Suprapubic skin (tissue), 4 donors: ENCODE results near the gene CDH6. TPM values are rescaled to one million over a fixed set of nuclear protein-coding genes. Genes with fewer than 3 reads are reported as not detected.

Source experiments
- DNase-seq, 2 donors: peaks; one replicate each; pipeline ENCODE4 v3.0.0-alpha.2; 2019; ENCODE audit warnings: low spot score in 2 of 2
- H3K27ac ChIP-seq: fragments of 200-600 bp; sonication (generic); one replicate; pipeline ENCODE4 v1.5.1; 2019
- H3K27me3 ChIP-seq: fragments of 200-600 bp; sonication (generic); one replicate; pipeline ENCODE4 v1.5.1; 2019
- H3K36me3 ChIP-seq: fragments of 200-600 bp; sonication (generic); one replicate; pipeline ENCODE4 v1.5.1; 2019
- H3K4me1 ChIP-seq: fragments of 200-600 bp; sonication (generic); one replicate; pipeline ENCODE4 v1.5.1; 2019
- H3K4me3 ChIP-seq: fragments of 200-600 bp; sonication (generic); one replicate; pipeline ENCODE4 v1.5.1; 2019; ENCODE audit warnings: mild to moderate bottlenecking
- H3K9me3 ChIP-seq: fragments of 200-600 bp; sonication (generic); one replicate; pipeline ENCODE4 v1.5.1; 2019
- CTCF ChIP-seq, 2 donors: fragments of 200-600 bp in 1 of 2; fragments of 450-650 bp in 1 of 2; sonication (generic) in 1 of 2; IDR thresholded peaks; one replicate each; pipeline ENCODE4 v1.5.1; 2016 to 2019; ENCODE audit warnings: antibody characterized with exemption in 2 of 2, mild to moderate bottlenecking in 1 of 2, moderate library complexity in 1 of 2
- EP300 ChIP-seq: sonication (generic); formaldehyde crosslinking; IDR thresholded peaks from one replicate; pipeline ENCODE4 v1.6.1; 2017; ENCODE audit warnings: antibody characterized with exemption
- POLR2A ChIP-seq, 2 donors: fragments of 450-650 bp; IDR thresholded peaks; one replicate each; pipeline ENCODE4 v1.6.1; 2017; ENCODE audit warnings: antibody characterized with exemption in 2 of 2, mild to moderate bottlenecking in 2 of 2, moderate library complexity in 2 of 2
- POLR2AphosphoS5 ChIP-seq, 3 donors: sonication (generic); formaldehyde crosslinking; IDR thresholded peaks; one replicate each; pipeline ENCODE4 v1.6.1; 2017; ENCODE audit warnings: antibody characterized with exemption in 3 of 3
- WGBS: methylation state at CpG from one replicate; pipeline ENCODE4 v1.1.5; 2018; 5-methylcytosine and 5-hydroxymethylcytosine counted together
- total RNA-seq, 4 donors: library from RNA; depleted of rRNA; stranded (reverse); fragments of >200 nt; gene quantifications; one replicate each; pipeline ENCODE4 v1.1.0, GENCODE V29; 2016

CDH6 gene
- total RNA-seq, 4 donors from 2014 or later = 0.36 to 1.8 (median 0.75) TPM

- no peak overlapping the region for H3K4me3 ChIP-seq
- H3K4me1 ChIP-seq = no peaks in the 10 kb centered on the region
- WGBS = 45% methylated on average over 5 of the region's 5 CpGs
- no peaks in the 10 kb centered on the region for H3K9me3 ChIP-seq
- H3K27ac ChIP-seq = no peak overlapping the region
- H3K27me3 ChIP-seq = no peaks in the 10 kb centered on the region
- no peak for DNase-seq
- no peaks in the 10 kb centered on the region for H3K36me3 ChIP-seq
- TF ChIP-seq POLR2A (IDR thresholded peaks at IDR 0.05) (no peak), CTCF (IDR thresholded peaks at IDR 0.05) (no peak), EP300 (no peak), POLR2AphosphoS5 (IDR thresholded peaks at IDR 0.05) (no peak)
Observed at GRCh38 chr5:31237174-31237573, 43.7 kb downstream of the CDH6 start.

- Histone ChIP-seq H3K36me3 (no peaks in the 10 kb centered on the region), H3K4me3 (no peak overlapping the region), H3K27ac (no peak overlapping the region), H3K9me3 (no peaks in the 10 kb centered on the region), H3K4me1 (no peaks in the 10 kb centered on the region), H3K27me3 (no peaks in the 10 kb centered on the region)
- WGBS = 63% methylated on average over 2 of the region's 2 CpGs
- TF ChIP-seq POLR2AphosphoS5 (IDR thresholded peaks at IDR 0.05) = no peak
- DNase-seq = no peak
Observed at GRCh38 chr5:31238497-31238896, 45.0 kb downstream of the CDH6 start.

- WGBS = 91% methylated on average over 1 of the region's 1 CpG
- Histone ChIP-seq H3K27ac (no peak overlapping the region), H3K27me3 (no peaks in the 10 kb centered on the region), H3K9me3 (no peaks in the 10 kb centered on the region), H3K4me3 (no peak overlapping the region), H3K36me3 (no peaks in the 10 kb centered on the region), H3K4me1 (no peaks in the 10 kb centered on the region)
- TF ChIP-seq POLR2AphosphoS5 (IDR thresholded peaks at IDR 0.05) = no peak
- no peak for TF ChIP-seq EP300
- TF ChIP-seq CTCF (IDR thresholded peaks at IDR 0.05) = no peak
- TF ChIP-seq POLR2A (IDR thresholded peaks at IDR 0.05) = no peak
- DNase-seq = no peak
Observed at GRCh38 chr5:31244921-31245320, 51.4 kb downstream of the CDH6 start.

- H3K36me3 ChIP-seq = no peaks in the 10 kb centered on the region
- H3K27ac ChIP-seq = no peak overlapping the region
- no peaks in the 10 kb centered on the region for H3K9me3 ChIP-seq
- no peak for DNase-seq
- H3K4me1 ChIP-seq = no peaks in the 10 kb centered on the region
- TF ChIP-seq POLR2A (IDR thresholded peaks at IDR 0.05) = no peak
- TF ChIP-seq CTCF (IDR thresholded peaks at IDR 0.05) = no peak
- TF ChIP-seq POLR2AphosphoS5 (IDR thresholded peaks at IDR 0.05) = no peak
- no peak for TF ChIP-seq EP300
- no peak overlapping the region for H3K4me3 ChIP-seq
- no peaks in the 10 kb centered on the region for H3K27me3 ChIP-seq
Observed at GRCh38 chr5:31247381-31247780, 53.9 kb downstream of the CDH6 start.

GRCh38 chr5:31250201-31250600 is 56.7 kb downstream of the CDH6 start:
- H3K4me3 ChIP-seq = no peak overlapping the region
- H3K36me3 ChIP-seq = no peaks in the 10 kb centered on the region
- H3K27ac ChIP-seq = no peak overlapping the region
- WGBS = 80% methylated on average over 2 of the region's 3 CpGs
- H3K4me1 ChIP-seq = no peaks in the 10 kb centered on the region
- no peaks in the 10 kb centered on the region for H3K9me3 ChIP-seq
- H3K27me3 ChIP-seq = no peaks in the 10 kb centered on the region
- TF ChIP-seq CTCF (IDR thresholded peaks at IDR 0.05) = no peak
- no peak for TF ChIP-seq POLR2AphosphoS5 (IDR thresholded peaks at IDR 0.05)
- no peak for TF ChIP-seq EP300
- no peak for DNase-seq

- DNase-seq = no peak
- no peaks in the 10 kb centered on the region for H3K4me1 ChIP-seq
- H3K4me3 ChIP-seq = no peak overlapping the region
- H3K27me3 ChIP-seq = no peaks in the 10 kb centered on the region
- no peaks in the 10 kb centered on the region for H3K9me3 ChIP-seq
- no peak for TF ChIP-seq POLR2AphosphoS5 (IDR thresholded peaks at IDR 0.05)
- no peak for TF ChIP-seq POLR2A (IDR thresholded peaks at IDR 0.05)
- no peak for TF ChIP-seq CTCF (IDR thresholded peaks at IDR 0.05)
- no peak for TF ChIP-seq EP300
- H3K36me3 ChIP-seq = no peaks in the 10 kb centered on the region
- no peak overlapping the region for H3K27ac ChIP-seq
- WGBS = 91% methylated on average over 4 of the region's 4 CpGs
Observed at GRCh38 chr5:31251032-31251431, 57.5 kb downstream of the CDH6 start.
